Measurements from ENCODE around the gene GPC5. TPM values are rescaled to one million over a fixed set of nuclear protein-coding genes. Genes with fewer than 3 reads are reported as not detected.
"Not testable (repeated sequence)": the region's sequence is repeated elsewhere in the genome, so short reads cannot be mapped to it uniquely, and the experiment has no call there.

The GPC5 gene
- total RNA-seq, 1 donor from 2014 or later, result 0.24 TPM

DNA sequence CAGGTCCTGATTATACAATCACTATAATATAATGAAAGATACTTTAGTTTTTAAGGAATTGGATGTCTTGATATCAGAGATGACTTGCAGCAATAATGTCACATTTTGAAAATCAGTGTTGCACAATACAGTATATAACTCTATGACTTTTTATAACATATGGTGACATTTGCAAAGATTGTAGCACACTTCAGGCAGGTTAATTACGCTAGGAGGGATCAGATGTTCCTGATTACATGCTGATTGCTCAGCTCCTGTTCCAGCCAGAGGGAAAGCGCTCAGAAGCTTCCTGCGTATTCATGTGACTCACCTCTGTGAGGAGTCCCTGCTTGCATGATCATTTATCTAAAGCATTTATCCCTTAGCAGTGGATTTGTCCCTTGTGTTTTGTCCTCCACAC is 265.6 kb downstream of the GPC5 start:
- Mint-ChIP-seq H3K27me3 (no peaks in the 10 kb centered on the region), H3K27ac (no peak overlapping the region), H3K9me3 (peaks cover 2% of the 10 kb centered on the region), H3K4me1 (no peaks in the 10 kb centered on the region), H3K36me3 (ENCODE audit: low read depth) (no peaks in the 10 kb centered on the region), H3K4me3 (no peak overlapping the region)
- ATAC-seq (ENCODE audit: low read depth), result no peak
- POLR2A ChIA-PET, result no interaction called here
- no peak for DNase-seq
- TF ChIP-seq CTCF (IDR thresholded peaks at IDR 0.05), result no peak
- CTCF ChIA-PET, result no interaction called here
- intact Hi-C loops (cut with micrococcal nuclease), result no loop called here

DNA sequence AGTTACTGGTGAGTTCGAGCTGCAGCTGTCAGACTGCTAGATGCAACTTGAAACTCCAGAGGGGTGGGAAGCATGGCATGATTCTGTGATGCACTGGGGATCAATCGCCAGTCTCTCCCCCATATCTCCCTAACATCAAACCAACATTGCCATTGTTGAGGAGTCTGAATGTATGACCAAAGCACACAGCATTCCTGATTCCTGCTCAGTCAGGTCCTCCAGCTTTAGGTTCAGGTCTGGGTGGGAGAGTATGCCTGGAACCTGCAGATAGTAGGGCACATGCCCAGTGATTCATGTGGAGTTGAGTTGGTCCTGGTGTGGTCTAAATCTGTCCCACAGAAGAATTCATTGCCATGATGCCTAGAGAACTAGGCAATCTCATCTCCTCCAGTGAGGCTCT is 269.1 kb downstream of the GPC5 start:
- no peaks in the 10 kb centered on the region for H3K27me3 Mint-ChIP-seq
- CTCF ChIA-PET, result no interaction called here

DNA sequence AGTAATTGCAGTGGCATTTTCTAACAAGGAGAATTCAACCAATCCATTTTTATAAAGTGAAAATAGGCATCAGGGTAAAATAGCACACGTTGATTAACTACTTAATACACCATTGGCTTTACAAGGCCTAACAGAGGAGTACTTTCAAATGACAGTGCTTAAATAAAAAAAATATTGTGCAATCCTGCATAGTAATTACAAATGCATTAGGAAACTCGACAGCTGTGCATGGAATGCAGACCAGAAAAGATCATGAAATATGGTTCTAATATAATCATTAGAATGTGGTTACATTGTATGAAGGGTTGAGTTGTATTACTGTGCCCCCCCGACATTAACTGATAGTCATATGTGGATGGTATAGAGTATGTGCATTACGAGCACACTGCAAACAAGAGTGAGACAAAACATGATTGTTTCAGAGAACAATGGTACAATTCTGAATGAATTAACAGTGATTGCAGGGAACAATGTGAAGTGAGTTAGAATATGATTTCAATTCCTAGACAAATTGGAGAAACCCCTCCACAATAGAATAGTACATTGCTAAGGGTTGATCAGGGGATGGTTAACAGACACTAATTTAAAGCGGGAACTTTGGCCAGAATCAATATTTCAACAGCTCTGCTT is 270.6 kb downstream of the GPC5 start:
- POLR2A ChIA-PET, result no interaction called here
- H3K4me3 Mint-ChIP-seq, result no peak overlapping the region
- H3K4me1 Mint-ChIP-seq, result no peaks in the 10 kb centered on the region
- ATAC-seq (ENCODE audit: low read depth) (no peak), DNase-seq (no peak)
- no peaks in the 10 kb centered on the region for H3K36me3 Mint-ChIP-seq (ENCODE audit: low read depth)
- no peak overlapping the region for H3K27ac Mint-ChIP-seq
- H3K9me3 Mint-ChIP-seq, result no peaks in the 10 kb centered on the region
- no peaks in the 10 kb centered on the region for H3K27me3 Mint-ChIP-seq
- TF ChIP-seq CTCF (IDR thresholded peaks at IDR 0.05), result no peak
- CTCF ChIA-PET, result no interaction called here
- intact Hi-C loops (cut with micrococcal nuclease), result no loop called here

More for the DNA sequence above, 269.1 kb downstream of the GPC5 start:
- no peaks in the 10 kb centered on the region for H3K36me3 Mint-ChIP-seq (ENCODE audit: low read depth)
- DNase-seq (no peak), ATAC-seq (ENCODE audit: low read depth) (no peak)
- H3K4me3 Mint-ChIP-seq, result no peak overlapping the region
- no peak overlapping the region for H3K27ac Mint-ChIP-seq
- no peak for TF ChIP-seq CTCF (IDR thresholded peaks at IDR 0.05)
- no peaks in the 10 kb centered on the region for H3K4me1 Mint-ChIP-seq
- POLR2A ChIA-PET, result no interaction called here
- no peaks in the 10 kb centered on the region for H3K9me3 Mint-ChIP-seq
- intact Hi-C loops (cut with micrococcal nuclease), result no loop called here

GRCh38 chr13:91674347-91674746 is 275.9 kb downstream of the GPC5 start:
- ATAC-seq (ENCODE audit: low read depth); H3K9me3 Mint-ChIP-seq; DNase-seq; H3K4me1 Mint-ChIP-seq; H3K4me3 Mint-ChIP-seq; CTCF ChIA-PET; intact Hi-C loops (cut with micrococcal nuclease); POLR2A ChIA-PET; H3K27ac Mint-ChIP-seq; H3K36me3 Mint-ChIP-seq (ENCODE audit: low read depth); H3K27me3 Mint-ChIP-seq: not testable (repeated sequence)

DNA sequence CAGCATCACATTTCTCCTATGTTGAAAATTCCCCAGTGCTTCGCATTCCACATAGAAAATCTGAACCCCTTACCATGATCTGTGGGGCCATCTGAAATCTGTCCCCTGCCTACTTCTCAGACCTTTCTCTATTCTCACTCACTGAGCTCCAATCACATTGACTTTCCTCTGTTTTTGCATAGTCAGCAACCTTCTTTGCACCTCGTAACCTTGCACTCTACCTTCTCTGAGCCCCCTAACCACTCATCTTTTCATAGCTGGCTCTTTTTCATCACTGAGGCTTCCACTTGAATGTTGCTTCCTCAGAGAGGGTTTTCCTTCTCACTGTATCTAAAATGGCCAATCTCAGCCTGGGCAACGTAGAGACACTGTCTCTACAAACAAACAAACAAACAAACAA is 286.3 kb downstream of the GPC5 start:
- H3K4me3 Mint-ChIP-seq, result no peak overlapping the region
- ChIA-PET CTCF (no interaction called here), POLR2A (no interaction called here)
- no peaks in the 10 kb centered on the region for H3K4me1 Mint-ChIP-seq
- intact Hi-C loops (cut with micrococcal nuclease), result no loop called here
- no peaks in the 10 kb centered on the region for H3K36me3 Mint-ChIP-seq (ENCODE audit: low read depth)
- DNase-seq, result no peak
- no peak for ATAC-seq (ENCODE audit: low read depth)
- TF ChIP-seq CTCF (IDR thresholded peaks at IDR 0.05), result no peak
- no peak overlapping the region for H3K27ac Mint-ChIP-seq
- no peaks in the 10 kb centered on the region for H3K9me3 Mint-ChIP-seq
- no peaks in the 10 kb centered on the region for H3K27me3 Mint-ChIP-seq

GRCh38 chr13:91690944-91691343 is 292.5 kb downstream of the GPC5 start:
- Mint-ChIP-seq H3K27me3 (no peaks in the 10 kb centered on the region), H3K9me3 (peaks cover 2% of the 10 kb centered on the region), H3K36me3 (ENCODE audit: low read depth) (no peaks in the 10 kb centered on the region), H3K4me3 (no peak overlapping the region), H3K4me1 (no peaks in the 10 kb centered on the region), H3K27ac (no peak overlapping the region)
- no peak for TF ChIP-seq CTCF (IDR thresholded peaks at IDR 0.05)
- ChIA-PET POLR2A (no interaction called here), CTCF (no interaction called here)
- no peak for ATAC-seq (ENCODE audit: low read depth)
- intact Hi-C loops (cut with micrococcal nuclease), result no loop called here
- no peak for DNase-seq
